Ishikawa (cell line): ENCODE results near the gene SNRPB2.

Experiments used
- CEBPB ChIP-seq: IDR thresholded peaks from 2 replicates; pipeline ENCODE4 v1.6.1; 2012
- CREB1 ChIP-seq: IDR thresholded peaks from 2 replicates; pipeline ENCODE4 v1.6.1; 2012; ENCODE audit warnings: low read depth
- EGR1 ChIP-seq: IDR thresholded peaks from 2 replicates; pipeline ENCODE4 v1.6.1; 2012
- EP300 ChIP-seq: IDR thresholded peaks from 2 replicates; pipeline ENCODE4 v1.6.1; 2012; ENCODE audit warnings: borderline replicate concordance
- FOXM1 ChIP-seq: IDR thresholded peaks from 2 replicates; pipeline ENCODE4 v1.6.1; 2012; ENCODE audit warnings: low read depth, borderline replicate concordance
- MAX ChIP-seq: IDR thresholded peaks from 2 replicates; pipeline ENCODE4 v1.6.1; 2012
- NFIC ChIP-seq: IDR thresholded peaks from 2 replicates; pipeline ENCODE4 v1.6.1; 2012
- RAD21 ChIP-seq: IDR thresholded peaks from 2 replicates; pipeline ENCODE4 v1.6.1; 2012; ENCODE audit warnings: low read depth
- REST ChIP-seq: IDR thresholded peaks from 2 replicates; pipeline ENCODE4 v1.6.1; 2012; ENCODE audit warnings: low read depth, mild to moderate bottlenecking
- TAF1 ChIP-seq: IDR thresholded peaks from 2 replicates; pipeline ENCODE4 v1.6.1; 2012; ENCODE audit warnings: low read depth, mild to moderate bottlenecking
- TCF12 ChIP-seq: IDR thresholded peaks from 2 replicates; pipeline ENCODE4 v1.6.1; 2012; ENCODE audit warnings: low read depth
- TEAD4 ChIP-seq: IDR thresholded peaks from 2 replicates; pipeline ENCODE4 v1.6.1; 2012
- USF1 ChIP-seq: IDR thresholded peaks from 2 replicates; pipeline ENCODE4 v1.6.1; 2012
- YY1 ChIP-seq: IDR thresholded peaks from 2 replicates; pipeline ENCODE4 v1.6.1; 2012; ENCODE audit warnings: low read depth
- ZBTB7A ChIP-seq: IDR thresholded peaks from 2 replicates; pipeline ENCODE4 v1.6.1; 2012; ENCODE audit warnings: low read depth

The SNRPB2 gene

GRCh38 chr20:16729565-16730460 is at the start of gene SNRPB2:
Gene SNRPB2 (plus strand): TSS chr20:16730026. CDS start chr20:16731703, 1,677 bp downstream.
- no peak for TF ChIP-seq REST
- TF ChIP-seq TCF12: peak; percentile 82
- peak; percentile 95 for TF ChIP-seq CREB1
- no peak for TF ChIP-seq CEBPB
- peak; percentile 85 for TF ChIP-seq MAX
- TF ChIP-seq EGR1: no peak
- TF ChIP-seq TEAD4: peak; percentile 19; the same call in 1 of the 2 replicates
- no peak for TF ChIP-seq USF1
- no peak for TF ChIP-seq EP300
- TF ChIP-seq FOXM1: no peak
- TF ChIP-seq ZBTB7A: no peak
- TF ChIP-seq TAF1: peak; percentile 80
- no peak for TF ChIP-seq NFIC
- peak; percentile 86 for TF ChIP-seq YY1
- no peak for TF ChIP-seq RAD21

- TF ChIP-seq EP300 (no peak), RAD21 (no peak), YY1 (no peak), MAX (no peak)
Observed at GRCh38 chr20:16684416-16684815, 45.4 kb upstream of the SNRPB2 start.

GRCh38 chr20:16689906-16690305 is 39.9 kb upstream of the SNRPB2 start:
- TF ChIP-seq REST (no peak), USF1 (no peak), FOXM1 (no peak), EGR1 (no peak), TAF1 (no peak), ZBTB7A (no peak), MAX (no peak), RAD21 (no peak), YY1 (no peak), CREB1 (no peak), TCF12 (no peak)

- TF ChIP-seq EGR1 (no peak), ZBTB7A (no peak), YY1 (no peak), RAD21 (no peak), TAF1 (no peak)
Observed at GRCh38 chr20:16691381-16691780, 38.4 kb upstream of the SNRPB2 start.

- TF ChIP-seq TEAD4: no peak
- no peak for TF ChIP-seq REST
- TF ChIP-seq ZBTB7A: no peak
- no peak for TF ChIP-seq MAX
- TF ChIP-seq RAD21: no peak
- TF ChIP-seq CREB1: no peak
- TF ChIP-seq TCF12: no peak
- no peak for TF ChIP-seq USF1
- no peak for TF ChIP-seq EGR1
- TF ChIP-seq NFIC: no peak
- TF ChIP-seq YY1: no peak
- no peak for TF ChIP-seq EP300
- TF ChIP-seq TAF1: no peak
- TF ChIP-seq FOXM1: no peak
- TF ChIP-seq CEBPB: no peak
Observed at GRCh38 chr20:16692009-16692408, 37.8 kb upstream of the SNRPB2 start.
